OCI-LY1 (cell line): ENCODE results near the gene IL12A.

Experiments used
- H2AFZ ChIP-seq: fragments of 200-600 bp; sonication (generic), shearing (Covaris generic); 2 replicates; pipeline ENCODE4 v1.6.0; 2014; ENCODE audit warnings: antibody characterized with exemption, mild to moderate bottlenecking, low read length
- H3F3A ChIP-seq: fragments of 200-600 bp; sonication (generic), shearing (Covaris generic); 2 replicates; pipeline ENCODE4 v1.6.0; 2014; ENCODE audit warnings: mild to moderate bottlenecking, antibody characterized with exemption, low read length, moderate library complexity; ENCODE audit not compliant: insufficient read depth
- H3K27ac ChIP-seq: fragments of 200-600 bp; sonication (generic); 2 replicates; pipeline ENCODE4 v1.5.1; 2014; ENCODE audit warnings: low read length, mixed run types, mild to moderate bottlenecking, low read depth; ENCODE audit not compliant: poor library complexity, severe bottlenecking
- H3K27me3 ChIP-seq: fragments of 200-600 bp; sonication (generic); 2 replicates; pipeline ENCODE4 v1.6.0; 2014; ENCODE audit warnings: antibody characterized with exemption, mild to moderate bottlenecking, low read length, moderate library complexity; ENCODE audit not compliant: insufficient read depth
- H3K36me3 ChIP-seq: fragments of 200-600 bp; sonication (generic); 2 replicates; pipeline ENCODE4 v1.6.1; 2014; ENCODE audit warnings: mild to moderate bottlenecking, antibody characterized with exemption, low read length, moderate library complexity, mixed read lengths; ENCODE audit not compliant: insufficient read depth
- H3K4me1 ChIP-seq: fragments of 200-600 bp; sonication (generic); 2 replicates; pipeline ENCODE4 v1.5.1; 2014; ENCODE audit warnings: mild to moderate bottlenecking, low read length, moderate library complexity; ENCODE audit not compliant: insufficient read depth, severe bottlenecking
- H3K4me2 ChIP-seq: fragments of 200-600 bp; sonication (generic), shearing (Covaris generic); 2 replicates; pipeline ENCODE4 v1.6.1; 2014; ENCODE audit warnings: low read length
- H3K4me3 ChIP-seq: fragments of 200-600 bp; sonication (generic); 2 replicates; pipeline ENCODE4 v1.5.1; 2014; ENCODE audit warnings: low read length, low read depth, mild to moderate bottlenecking, mixed read lengths; ENCODE audit not compliant: poor library complexity, severe bottlenecking
- H3K79me2 ChIP-seq: fragments of 200-600 bp; shearing (Covaris generic); 2 replicates; pipeline ENCODE4 v1.6.1; 2016; ENCODE audit warnings: mixed run types, low read length, mixed read lengths; ENCODE audit not compliant: insufficient read depth
- H3K9ac ChIP-seq: fragments of 200-600 bp; sonication (generic), shearing (Covaris generic); 2 replicates; pipeline ENCODE4 v1.6.1; 2014; ENCODE audit warnings: mild to moderate bottlenecking, low read length, mixed read lengths
- H3K9me2 ChIP-seq: fragments of 200-600 bp; sonication (generic), shearing (Covaris generic); 2 replicates; pipeline ENCODE4 v1.6.1; 2014; ENCODE audit warnings: low read depth, mild to moderate bottlenecking, low read length, mixed read lengths
- H3K9me3 ChIP-seq: fragments of 200-600 bp; shearing (Covaris generic); 2 replicates; pipeline ENCODE4 v1.6.1; 2014; ENCODE audit warnings: low read length, mixed read lengths
- H4K20me1 ChIP-seq: fragments of 200-600 bp; sonication (generic), shearing (Covaris generic); 2 replicates; pipeline ENCODE4 v1.6.0; 2016; ENCODE audit warnings: mild to moderate bottlenecking, low read length; ENCODE audit not compliant: insufficient read depth
- CTCF ChIP-seq: fragments of 200-600 bp; sonication (generic), shearing (Covaris generic); IDR thresholded peaks from 2 replicates; pipeline ENCODE4 v1.5.1; 2017; ENCODE audit warnings: mild to moderate bottlenecking, antibody characterized with exemption, low read length, moderate library complexity, mixed read lengths
- EZH2 ChIP-seq: fragments of 200-600 bp; sonication (generic), shearing (Covaris generic); IDR thresholded peaks from 2 replicates; pipeline ENCODE4 v1.8.0; 2017; ENCODE audit warnings: borderline replicate concordance, mixed run types, mild to moderate bottlenecking, antibody characterized with exemption, low read length, moderate library complexity, mixed read lengths

The IL12A gene

GRCh38 chr3:160022068-160022467 is 33.4 kb downstream of the IL12A start:
- Histone ChIP-seq H3K9me2 (no peaks in the 10 kb centered on the region), H3K9ac (no peak overlapping the region), H3K27ac (no peak overlapping the region), H2AFZ (no peak overlapping the region), H3K36me3 (no peaks in the 10 kb centered on the region), H3K27me3 (no peaks in the 10 kb centered on the region), H3K4me3 (no peak overlapping the region), H3K9me3 (no peaks in the 10 kb centered on the region), H3F3A (no peaks in the 10 kb centered on the region), H4K20me1 (no peaks in the 10 kb centered on the region), H3K79me2 (no peaks in the 10 kb centered on the region), H3K4me2 (no peak overlapping the region), H3K4me1 (no peaks in the 10 kb centered on the region)
- no peak for TF ChIP-seq CTCF
- no peak for TF ChIP-seq EZH2

GRCh38 chr3:160023476-160023875 is 34.8 kb downstream of the IL12A start:
- Histone ChIP-seq H4K20me1 (no peaks in the 10 kb centered on the region), H3K4me1 (no peaks in the 10 kb centered on the region), H2AFZ (no peak overlapping the region), H3K79me2 (no peaks in the 10 kb centered on the region), H3K27ac (no peak overlapping the region), H3K4me3 (no peak overlapping the region), H3K36me3 (no peaks in the 10 kb centered on the region), H3K4me2 (no peak overlapping the region), H3K27me3 (no peaks in the 10 kb centered on the region), H3F3A (no peaks in the 10 kb centered on the region), H3K9me2 (no peaks in the 10 kb centered on the region), H3K9me3 (no peaks in the 10 kb centered on the region), H3K9ac (no peak overlapping the region)
- no peak for TF ChIP-seq CTCF
- no peak for TF ChIP-seq EZH2

- Histone ChIP-seq H3K4me3 (no peak overlapping the region), H3K9me3 (no peaks in the 10 kb centered on the region), H3K4me1 (no peaks in the 10 kb centered on the region), H3K27me3 (no peaks in the 10 kb centered on the region), H3F3A (no peaks in the 10 kb centered on the region), H3K4me2 (no peak overlapping the region), H3K36me3 (no peaks in the 10 kb centered on the region), H3K79me2 (no peaks in the 10 kb centered on the region), H4K20me1 (no peaks in the 10 kb centered on the region), H2AFZ (no peak overlapping the region), H3K27ac (no peak overlapping the region), H3K9me2 (no peaks in the 10 kb centered on the region), H3K9ac (no peak overlapping the region)
- TF ChIP-seq EZH2 (no peak), CTCF (no peak)
Observed at GRCh38 chr3:160027541-160028195, 39.0 kb downstream of the IL12A start.
